VCaP (cell line): ENCODE measurements around the gene SVIP.

Source experiments
- H3K27ac ChIP-seq: fragments of 450-650 bp; 2 replicates; pipeline ENCODE4 v1.5.1; 2017
- TF ChIP-seq, protein P1 (sequence below): fragments of 450-650 bp; conservative IDR thresholded peaks from 2 replicates; pipeline ENCODE4 v1.5.1; 2017; ENCODE audit warnings: mild to moderate bottlenecking, moderate library complexity

The SVIP gene

DNA sequence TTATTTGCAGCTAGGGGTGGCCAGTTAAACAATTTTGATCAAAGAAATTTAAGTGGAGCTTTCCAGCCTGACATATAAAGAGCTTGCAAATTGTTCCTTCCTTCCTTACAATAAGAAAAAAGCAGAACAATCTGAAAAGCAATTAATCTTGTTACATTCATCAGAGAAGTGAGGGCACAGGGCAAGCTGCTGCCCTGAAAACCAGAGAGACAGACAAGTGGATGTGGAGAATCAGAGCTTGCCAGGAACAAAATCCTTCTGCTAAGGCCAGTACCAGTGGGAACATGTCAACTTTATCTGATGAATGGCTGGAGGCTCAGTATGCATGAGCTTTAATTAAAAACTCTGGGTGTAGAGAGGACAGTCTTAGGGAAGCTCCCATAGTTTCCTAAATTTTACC, 21.9 kb upstream of the SVIP start:
- H3K27ac ChIP-seq, result no peak overlapping the region
- TF ChIP-seq, protein P1, sequence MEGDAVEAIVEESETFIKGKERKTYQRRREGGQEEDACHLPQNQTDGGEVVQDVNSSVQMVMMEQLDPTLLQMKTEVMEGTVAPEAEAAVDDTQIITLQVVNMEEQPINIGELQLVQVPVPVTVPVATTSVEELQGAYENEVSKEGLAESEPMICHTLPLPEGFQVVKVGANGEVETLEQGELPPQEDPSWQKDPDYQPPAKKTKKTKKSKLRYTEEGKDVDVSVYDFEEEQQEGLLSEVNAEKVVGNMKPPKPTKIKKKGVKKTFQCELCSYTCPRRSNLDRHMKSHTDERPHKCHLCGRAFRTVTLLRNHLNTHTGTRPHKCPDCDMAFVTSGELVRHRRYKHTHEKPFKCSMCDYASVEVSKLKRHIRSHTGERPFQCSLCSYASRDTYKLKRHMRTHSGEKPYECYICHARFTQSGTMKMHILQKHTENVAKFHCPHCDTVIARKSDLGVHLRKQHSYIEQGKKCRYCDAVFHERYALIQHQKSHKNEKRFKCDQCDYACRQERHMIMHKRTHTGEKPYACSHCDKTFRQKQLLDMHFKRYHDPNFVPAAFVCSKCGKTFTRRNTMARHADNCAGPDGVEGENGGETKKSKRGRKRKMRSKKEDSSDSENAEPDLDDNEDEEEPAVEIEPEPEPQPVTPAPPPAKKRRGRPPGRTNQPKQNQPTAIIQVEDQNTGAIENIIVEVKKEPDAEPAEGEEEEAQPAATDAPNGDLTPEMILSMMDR, result no peak

GRCh38 chr11:22846726-22847125, 17.1 kb upstream of the SVIP start:
- TF ChIP-seq, protein P1, result no peak
- H3K27ac ChIP-seq, result no peak overlapping the region

- no peak overlapping the region for H3K27ac ChIP-seq
- TF ChIP-seq, protein P1, result no peak
Measured at GRCh38 chr11:22832315-22833015, 2.9 kb upstream of the SVIP start.

DNA sequence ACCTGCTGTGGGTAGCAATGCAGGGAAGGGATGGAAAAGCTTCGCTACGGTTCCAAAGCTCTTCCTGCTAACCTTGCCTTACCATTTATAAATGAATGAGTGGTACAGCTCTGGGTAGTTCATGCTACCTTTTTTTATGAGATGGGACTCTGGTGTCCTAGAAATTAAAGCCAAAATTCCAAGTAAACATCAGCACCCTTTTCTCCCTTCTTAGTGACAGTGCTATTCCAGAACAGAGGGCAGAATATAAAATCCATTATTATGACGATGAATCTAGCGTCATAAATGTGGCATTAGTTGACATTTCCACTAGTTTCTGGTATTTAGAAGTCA, 447 bp upstream of the SVIP start:
- peak overlapping the region; percentile 73 for H3K27ac ChIP-seq
- TF ChIP-seq, protein P1, result peak; percentile 36

GRCh38 chr11:22828373-22828772, 1.2 kb downstream of the SVIP start:
- H3K27ac ChIP-seq, result peak overlapping the region; percentile 73
- TF ChIP-seq, protein P1, result no peak

- TF ChIP-seq, protein P1, result no peak
Measured at GRCh38 chr11:22822203-22822602, 7.4 kb downstream of the SVIP start.

DNA sequence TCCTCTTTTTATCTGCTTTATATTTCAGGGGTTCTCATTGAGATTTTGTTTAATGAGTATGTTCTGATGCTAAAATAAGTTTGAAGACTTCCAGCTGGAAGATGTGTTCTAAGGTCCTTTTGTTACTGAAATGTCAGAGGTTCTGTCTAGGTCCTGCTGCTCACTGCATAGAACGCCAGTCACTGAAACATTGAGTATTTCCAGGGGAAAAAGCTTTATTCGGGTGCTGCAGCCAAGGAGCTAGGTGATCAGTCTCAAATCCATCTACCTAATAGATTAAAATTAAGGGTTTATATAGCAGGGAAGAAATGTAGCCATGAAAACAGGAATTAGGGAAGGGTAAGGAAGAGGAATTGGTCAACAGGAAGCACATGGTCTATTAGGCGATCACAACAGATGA, 19.7 kb downstream of the SVIP start:
- no peak overlapping the region for H3K27ac ChIP-seq
- TF ChIP-seq, protein P1, result no peak

More at GRCh38 chr11:22822203-22822602, 7.4 kb downstream of the SVIP start:
- no peak overlapping the region for H3K27ac ChIP-seq
